Measurements from ENCODE around the gene OSBPL2.

The OSBPL2 gene

GRCh38 chr20:62327726-62328495 lies 89.6 kb downstream of the OSBPL2 start:
- H3K36me3 Mint-ChIP-seq: peaks cover 23% of the 10 kb centered on the region
- no peak overlapping the region for H3K4me3 Mint-ChIP-seq
- H3K27me3 Mint-ChIP-seq: no peaks in the 10 kb centered on the region
- DNase-seq (ENCODE audit: low spot score in 2 of 2): no peak
- H3K27ac Mint-ChIP-seq: no peak overlapping the region
- ATAC-seq (ENCODE audit: low read depth): no peak
- no peaks in the 10 kb centered on the region for H3K9me3 Mint-ChIP-seq
- peaks cover 6% of the 10 kb centered on the region for H3K4me1 Mint-ChIP-seq

DNA sequence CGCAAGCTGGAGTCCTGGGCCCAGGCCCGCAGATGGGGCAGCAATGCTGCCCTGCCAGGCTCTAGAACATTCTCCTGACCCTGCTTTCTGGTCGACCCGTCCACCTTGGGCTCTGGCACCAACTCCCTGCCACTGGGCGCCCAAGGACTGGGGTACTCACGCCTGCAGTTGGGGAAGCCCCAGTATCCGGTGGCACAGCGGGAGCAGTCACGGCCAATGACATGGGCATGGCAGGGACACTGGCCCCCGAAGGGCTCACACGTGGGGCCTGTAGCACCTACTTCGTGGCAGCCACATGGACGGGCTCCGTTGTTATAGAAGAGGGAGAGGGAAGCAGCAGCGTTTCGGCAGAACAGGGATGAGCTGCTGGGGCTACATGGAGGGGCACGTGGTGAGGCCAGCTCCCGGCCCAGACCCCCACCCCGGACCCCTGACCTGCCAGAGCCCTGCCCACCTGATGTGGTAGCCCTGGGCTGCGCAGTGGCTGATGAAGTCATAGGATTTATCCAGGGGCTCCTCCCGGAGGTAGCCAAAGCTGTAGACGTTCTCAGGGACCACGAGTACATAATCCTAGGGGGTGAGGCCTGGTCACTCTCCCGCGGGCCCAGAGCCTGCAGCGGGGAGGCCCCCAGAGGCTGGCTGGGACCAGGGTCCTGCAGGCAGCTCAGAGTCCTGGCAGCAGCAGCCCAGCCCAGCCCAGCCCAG lies 90.5 kb downstream of the OSBPL2 start:
- Mint-ChIP-seq H3K4me3 (no peak overlapping the region), H3K4me1 (peaks cover 6% of the 10 kb centered on the region), H3K9me3 (no peaks in the 10 kb centered on the region), H3K27me3 (no peaks in the 10 kb centered on the region), H3K36me3 (peaks cover 23% of the 10 kb centered on the region), H3K27ac (no peak overlapping the region)
- DNase-seq (ENCODE audit: low spot score in 2 of 2) (no peak), ATAC-seq (ENCODE audit: low read depth) (no peak)

GRCh38 chr20:62329389-62330377 lies 91.4 kb downstream of the OSBPL2 start:
- H3K9me3 Mint-ChIP-seq: no peaks in the 10 kb centered on the region
- no peak for DNase-seq (ENCODE audit: low spot score in 2 of 2)

DNA sequence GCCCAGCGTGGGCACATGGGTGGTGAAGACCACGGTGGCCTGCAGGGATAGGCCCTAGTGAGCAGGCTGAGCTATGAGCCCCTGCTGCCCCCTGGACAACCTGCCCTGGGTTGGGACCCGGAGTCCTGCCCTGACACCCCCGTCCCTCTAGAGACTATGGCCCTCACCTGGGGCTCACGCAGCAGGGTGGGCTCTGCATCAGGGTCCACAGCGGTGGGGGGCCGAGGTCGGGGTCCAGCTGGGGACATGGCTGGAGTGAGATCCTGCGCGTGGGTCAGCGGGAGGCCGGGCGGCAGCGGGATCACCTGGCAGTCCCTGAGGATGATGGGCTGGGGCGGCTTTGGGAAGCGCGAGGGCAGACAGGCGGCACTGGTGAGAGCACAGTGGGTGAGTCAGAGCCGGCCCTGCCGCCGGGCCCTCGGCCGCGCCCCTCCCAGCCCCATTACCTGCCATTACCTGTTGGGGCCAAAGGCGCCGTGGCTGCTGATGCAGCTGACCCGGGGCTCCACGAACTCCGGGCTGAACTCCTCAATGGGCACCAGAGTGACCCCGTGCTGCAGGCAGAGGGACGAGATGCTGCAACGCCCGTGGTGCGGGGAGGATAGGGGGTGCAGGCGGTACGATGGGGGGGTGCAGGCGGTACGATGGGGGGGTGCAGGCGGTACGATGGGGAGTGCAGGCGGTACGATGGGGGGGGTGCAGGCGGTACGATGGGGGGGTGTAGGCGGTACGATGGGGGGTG lies 92.4 kb downstream of the OSBPL2 start:
- Mint-ChIP-seq H3K36me3 (peaks cover 10% of the 10 kb centered on the region), H3K4me1 (peaks cover 10% of the 10 kb centered on the region), H3K9me3 (no peaks in the 10 kb centered on the region), H3K4me3 (no peak overlapping the region), H3K27me3 (no peaks in the 10 kb centered on the region), H3K27ac (no peak overlapping the region)
- DNase-seq (ENCODE audit: low spot score in 2 of 2) (no peak), ATAC-seq (ENCODE audit: low read depth) (no peak)

More at GRCh38 chr20:62329389-62330377, 91.4 kb downstream of the OSBPL2 start:
- H3K27ac Mint-ChIP-seq: no peak overlapping the region
- H3K4me1 Mint-ChIP-seq: peaks cover 6% of the 10 kb centered on the region
- peaks cover 19% of the 10 kb centered on the region for H3K36me3 Mint-ChIP-seq
- H3K4me3 Mint-ChIP-seq: no peak overlapping the region
- no peak for ATAC-seq (ENCODE audit: low read depth)
- H3K27me3 Mint-ChIP-seq: no peaks in the 10 kb centered on the region

GRCh38 chr20:62331347-62331746 lies 93.0 kb downstream of the OSBPL2 start:
- no peaks in the 10 kb centered on the region for H3K9me3 Mint-ChIP-seq
- no peaks in the 10 kb centered on the region for H3K27me3 Mint-ChIP-seq
- H3K36me3 Mint-ChIP-seq: peaks cover 6% of the 10 kb centered on the region
- H3K4me3 Mint-ChIP-seq: no peak overlapping the region
- H3K27ac Mint-ChIP-seq: no peak overlapping the region
- DNase-seq (ENCODE audit: low spot score in 2 of 2) (no peak), ATAC-seq (ENCODE audit: low read depth) (no peak)
- H3K4me1 Mint-ChIP-seq: peaks cover 12% of the 10 kb centered on the region

GRCh38 chr20:62332421-62332820 lies 94.1 kb downstream of the OSBPL2 start:
- H3K4me3 Mint-ChIP-seq: no peak overlapping the region
- H3K4me1 Mint-ChIP-seq: peaks cover 22% of the 10 kb centered on the region
- H3K9me3 Mint-ChIP-seq: peaks cover 3% of the 10 kb centered on the region
- ATAC-seq (ENCODE audit: low read depth) (no peak), DNase-seq (ENCODE audit: low spot score in 2 of 2) (no peak)
- H3K27ac Mint-ChIP-seq: no peak overlapping the region
- H3K27me3 Mint-ChIP-seq: no peaks in the 10 kb centered on the region
- peaks cover 6% of the 10 kb centered on the region for H3K36me3 Mint-ChIP-seq

DNA sequence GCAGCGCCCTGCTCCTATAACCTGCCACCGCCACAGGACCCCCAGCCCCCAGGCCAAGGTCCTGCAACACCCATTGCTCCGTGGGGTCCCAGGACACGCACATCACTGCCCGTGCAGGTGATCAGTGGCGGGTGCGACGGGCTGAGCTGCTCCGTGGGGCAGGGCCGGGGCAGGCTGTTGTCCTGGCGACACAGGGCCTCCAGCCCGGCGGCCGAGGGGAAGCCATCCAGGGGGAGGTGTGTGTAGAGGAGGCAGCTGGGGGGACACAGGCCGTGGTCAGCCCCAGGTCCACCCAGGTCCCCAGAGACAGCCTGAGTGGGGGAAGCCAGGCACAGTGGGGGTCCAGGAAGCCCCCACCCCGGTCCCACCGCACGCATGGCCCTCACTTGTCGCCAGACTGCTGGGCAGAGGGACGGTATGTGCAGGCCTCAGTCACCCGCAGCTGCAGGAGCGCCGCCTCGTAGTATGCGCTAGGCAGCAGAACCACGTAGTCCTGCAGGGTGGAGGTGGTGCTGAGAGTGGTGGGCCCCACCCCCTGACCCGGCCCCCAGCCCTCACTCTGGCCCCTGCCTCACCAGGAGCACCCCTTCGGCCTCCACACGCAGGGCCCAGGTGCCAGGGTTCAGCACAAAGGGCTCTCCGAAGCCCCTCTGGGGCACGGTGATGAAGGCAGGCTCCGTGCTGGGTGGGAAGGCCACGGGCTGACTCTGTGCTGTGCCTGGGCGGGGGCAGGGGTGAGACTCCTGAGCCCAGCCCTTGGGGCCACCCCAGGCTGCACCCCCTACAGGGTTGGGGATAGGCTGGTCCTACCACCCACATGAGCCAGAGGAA lies 94.9 kb downstream of the OSBPL2 start:
- no peaks in the 10 kb centered on the region for H3K27me3 Mint-ChIP-seq
- H3K9me3 Mint-ChIP-seq: peaks cover 3% of the 10 kb centered on the region
- no peak overlapping the region for H3K4me3 Mint-ChIP-seq
- peaks cover 6% of the 10 kb centered on the region for H3K36me3 Mint-ChIP-seq
- H3K27ac Mint-ChIP-seq: no peak overlapping the region
- DNase-seq (ENCODE audit: low spot score in 2 of 2) (no peak), ATAC-seq (ENCODE audit: low read depth) (no peak)
- peaks cover 29% of the 10 kb centered on the region for H3K4me1 Mint-ChIP-seq

- Mint-ChIP-seq H3K9me3 (peaks cover 3% of the 10 kb centered on the region), H3K36me3 (peaks cover 3% of the 10 kb centered on the region), H3K27me3 (no peaks in the 10 kb centered on the region), H3K4me3 (no peak overlapping the region), H3K27ac (no peak overlapping the region), H3K4me1 (peaks cover 30% of the 10 kb centered on the region)
- no peak for DNase-seq (ENCODE audit: low spot score in 2 of 2)
- ATAC-seq (ENCODE audit: low read depth): no peak
Measured at GRCh38 chr20:62333820-62334595, 95.7 kb downstream of the OSBPL2 start.

DNA sequence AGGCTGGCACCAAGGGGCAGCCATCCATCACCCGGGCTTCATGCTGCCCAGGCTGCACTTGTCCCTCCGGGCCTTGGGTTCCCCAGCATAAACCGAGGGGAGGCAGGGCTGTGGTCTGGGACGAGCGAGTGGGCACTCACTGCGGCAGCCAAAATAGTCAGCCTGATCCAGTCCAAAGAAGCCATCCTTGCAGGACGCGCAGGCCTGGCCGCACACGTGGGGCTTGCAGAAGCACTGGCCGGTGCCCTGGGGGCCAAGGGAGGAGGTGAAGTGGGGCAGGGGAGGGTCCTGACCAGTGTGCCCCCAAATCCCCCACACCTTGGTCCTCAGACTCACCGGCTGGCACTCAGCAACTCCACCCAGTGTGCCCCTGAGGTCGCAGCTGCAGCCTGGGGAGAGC lies 96.6 kb downstream of the OSBPL2 start:
- Mint-ChIP-seq H3K27me3 (no peaks in the 10 kb centered on the region), H3K27ac (no peak overlapping the region), H3K36me3 (peaks cover 5% of the 10 kb centered on the region), H3K4me3 (no peak overlapping the region), H3K9me3 (peaks cover 3% of the 10 kb centered on the region), H3K4me1 (peaks cover 36% of the 10 kb centered on the region)
- DNase-seq (ENCODE audit: low spot score in 2 of 2) (no peak), ATAC-seq (ENCODE audit: low read depth) (no peak)

GRCh38 chr20:62335532-62335931 lies 97.2 kb downstream of the OSBPL2 start:
- Mint-ChIP-seq H3K9me3 (peaks cover 3% of the 10 kb centered on the region), H3K36me3 (peaks cover 7% of the 10 kb centered on the region), H3K4me1 (peaks cover 38% of the 10 kb centered on the region), H3K27ac (peak overlapping the region; percentile 95), H3K4me3 (no peak overlapping the region), H3K27me3 (no peaks in the 10 kb centered on the region)
- no peak for DNase-seq (ENCODE audit: low spot score in 2 of 2)
- no peak for ATAC-seq (ENCODE audit: low read depth)

DNA sequence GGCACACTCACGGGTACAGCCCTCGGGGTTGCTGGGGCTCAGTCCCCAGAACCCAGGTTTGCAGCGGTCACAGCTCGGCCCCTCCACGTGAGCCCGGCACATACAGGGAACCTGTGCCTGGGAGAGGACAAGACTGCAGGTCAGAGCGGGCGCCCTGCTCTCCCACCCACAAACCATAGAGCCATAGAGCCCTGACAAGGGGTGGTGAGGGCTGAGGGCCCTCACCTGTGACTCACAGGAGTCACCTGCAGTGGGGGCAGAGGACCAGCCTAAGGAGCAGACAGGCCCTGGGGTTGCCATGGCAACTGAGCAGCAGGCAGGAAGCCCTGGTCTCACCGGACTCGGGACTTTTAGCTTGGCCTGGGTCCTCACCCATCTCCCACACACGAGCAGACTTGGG lies 98.0 kb downstream of the OSBPL2 start:
- peaks cover 38% of the 10 kb centered on the region for H3K4me1 Mint-ChIP-seq
- peaks cover 3% of the 10 kb centered on the region for H3K9me3 Mint-ChIP-seq
- peaks cover 5% of the 10 kb centered on the region for H3K36me3 Mint-ChIP-seq
- peak overlapping the region; percentile 62 for H3K4me3 Mint-ChIP-seq
- no peak for DNase-seq (ENCODE audit: low spot score in 2 of 2)
- ATAC-seq (ENCODE audit: low read depth): no peak
- H3K27ac Mint-ChIP-seq: peak overlapping the region; percentile 95
- H3K27me3 Mint-ChIP-seq: no peaks in the 10 kb centered on the region

Measured in memory B cell (primary cell).